Stomach (tissue), 9 donors: ENCODE data around the gene ACSM4. TPM values are rescaled to one million over a fixed set of nuclear protein-coding genes. Genes with fewer than 3 reads are reported as not detected.

ENCODE experiments used
- DNase-seq, 2 donors: peaks; one replicate each; pipeline versions ENCODE4 v3.0.0 to v3.0.0-alpha.2; 2013 to 2019
- H3K27ac ChIP-seq, 5 donors: fragments of 200-600 bp in 4 of 5; sonication (generic) in 4 of 5; one replicate each; pipeline ENCODE4 v1.5.1; 2013 to 2019; ENCODE audit warnings: mild to moderate bottlenecking in 1 of 5, moderate library complexity in 1 of 5
- H3K27me3 ChIP-seq, 3 donors: fragments of 200-600 bp; sonication (generic); one replicate each; pipeline ENCODE4 v1.5.1; 2017 to 2019; ENCODE audit warnings: mixed run types in 1 of 3
- H3K36me3 ChIP-seq, 4 donors: fragments of 200-600 bp; sonication (generic); 1 replicate in 3 of 4; 2 replicates in 1 of 4; pipeline ENCODE4 v1.5.1; 2016 to 2019
- H3K4me1 ChIP-seq, 4 donors: fragments of 200-600 bp; sonication (generic); one replicate each; pipeline ENCODE4 v1.5.1; 2016 to 2019
- H3K4me3 ChIP-seq, 4 donors: fragments of 200-600 bp; sonication (generic) in 3 of 4; one replicate each; pipeline ENCODE4 v1.5.1; 2016 to 2019; ENCODE audit warnings: mild to moderate bottlenecking in 1 of 4
- H3K9me3 ChIP-seq, 4 donors: fragments of 200-600 bp; sonication (generic); one replicate each; pipeline ENCODE4 v1.5.1; 2016 to 2019
- CTCF ChIP-seq, 7 experiments: fragments of 450-650 bp in 4 of 7; fragments of 200-600 bp in 3 of 7; sonication (generic) in 3 of 7; IDR thresholded peaks; one replicate each; pipeline ENCODE4 v1.5.1; 2016 to 2019; ENCODE audit warnings: antibody characterized with exemption in 7 of 7, control low read depth in 2 of 7, mild to moderate bottlenecking in 1 of 7
- EP300 ChIP-seq: sonication (generic); formaldehyde crosslinking; IDR thresholded peaks from one replicate; pipeline ENCODE4 v1.6.1; 2017; ENCODE audit warnings: antibody characterized with exemption
- POLR2A ChIP-seq, 4 donors: fragments of 450-650 bp; IDR thresholded peaks; one replicate each; pipeline ENCODE4 v1.6.1; 2016; ENCODE audit warnings: antibody characterized with exemption in 4 of 4, control low read depth in 2 of 4, mild to moderate bottlenecking in 1 of 4, moderate library complexity in 1 of 4
- POLR2AphosphoS5 ChIP-seq, 3 donors: sonication (generic); formaldehyde crosslinking; IDR thresholded peaks; one replicate each; pipeline ENCODE4 v1.6.1; 2016; ENCODE audit warnings: antibody characterized with exemption in 3 of 3
- WGBS, 5 donors: extraction: QIAGEN DNeasy Blood & Tissue Kit in 3 of 5; methylation state at CpG; one replicate each; pipeline versions ENCODE4 v1.1.5 to v1.1.7; 2013 to 2018; 5-methylcytosine and 5-hydroxymethylcytosine counted together
- intact Hi-C: fragments of 100-400 bp; cut with DNase I; formaldehyde crosslinking; loops from one replicate; pipeline ENCODE4 v1.15.1; 2023; ENCODE audit warnings: low total_unique reads
- polyA plus RNA-seq, 3 donors: library from polyadenylated mRNA; stranded (reverse); fragments of 200-250 nt; gene quantifications; one replicate each; pipeline ENCODE4 v1.2.3, GENCODE V29; 2013
- total RNA-seq, 5 donors: library from RNA; depleted of rRNA; stranded (reverse); fragments of >200 nt; gene quantifications; one replicate each; pipeline versions ENCODE4 v1.1.0 to v1.2.3, GENCODE V29; 2014 to 2016
- donor health status: healthy with polysubstance abuse.
- donor health status: Bipolar disorder and iron deficiency.
- donor health status: healthy.

ACSM4 gene
- total and polyA plus RNA-seq, 8 donors, result not detected

- 67 to 74% (median 71%) methylated on average over 5 of the region's 5 CpGs for WGBS, 5 donors
- DNase-seq, result no peak
- Histone ChIP-seq H3K36me3 (no peaks in the 10 kb centered on the region), H3K27ac (no peak overlapping the region), H3K4me1 (no peaks in the 10 kb centered on the region), H3K4me3 (no peak overlapping the region), H3K27me3 (no peaks in the 10 kb centered on the region), H3K9me3 (no peaks in the 10 kb centered on the region)
- intact Hi-C loops, result no loop called here
- TF ChIP-seq EP300 (no peak), POLR2A (IDR thresholded peaks at IDR 0.05) (no peak), POLR2AphosphoS5 (IDR thresholded peaks at IDR 0.05) (no peak), CTCF (IDR thresholded peaks at IDR 0.05) (no peak)
These were observed 1.4 kb upstream of the ACSM4 start for GRCh38 chr12:7302266-7302986.

GRCh38 chr12:7303230-7303629 lies 642 bp upstream of the ACSM4 start:
- Histone ChIP-seq H3K4me1 (no peaks in the 10 kb centered on the region), H3K27ac (no peak overlapping the region), H3K27me3 (no peaks in the 10 kb centered on the region), H3K36me3 (no peaks in the 10 kb centered on the region), H3K9me3 (no peaks in the 10 kb centered on the region), H3K4me3 (no peak overlapping the region)
- intact Hi-C loops, result no loop called here
- TF ChIP-seq POLR2A (IDR thresholded peaks at IDR 0.05) (no peak), EP300 (no peak), CTCF (IDR thresholded peaks at IDR 0.05) (no peak), POLR2AphosphoS5 (IDR thresholded peaks at IDR 0.05) (no peak)
- WGBS, 5 donors, result 69 to 85% (median 76%) methylated on average over 2 of the region's 2 CpGs
- no peak for DNase-seq

GRCh38 chr12:7304456-7304855 lies 584 bp downstream of the ACSM4 start:
- Histone ChIP-seq H3K27ac (no peak overlapping the region), H3K9me3 (no peaks in the 10 kb centered on the region), H3K36me3 (no peaks in the 10 kb centered on the region), H3K4me1 (no peaks in the 10 kb centered on the region), H3K27me3 (no peaks in the 10 kb centered on the region), H3K4me3 (no peak overlapping the region)
- 52 to 65% (median 53%) methylated on average over 5 of the region's 5 CpGs for WGBS, 5 donors
- TF ChIP-seq POLR2AphosphoS5 (IDR thresholded peaks at IDR 0.05) (no peak), CTCF (IDR thresholded peaks at IDR 0.05) (no peak), POLR2A (IDR thresholded peaks at IDR 0.05) (no peak), EP300 (no peak)
- intact Hi-C loops, result no loop called here
- DNase-seq, result no peak

GRCh38 chr12:7310070-7310469 lies 6.2 kb downstream of the ACSM4 start:
- 81 to 95% (median 88%) methylated on average over 4 of the region's 4 CpGs for WGBS, 5 donors
- intact Hi-C loops, result no loop called here

More at GRCh38 chr12:7310070-7310469, 6.2 kb downstream of the ACSM4 start:
- Histone ChIP-seq H3K27me3 (no peaks in the 10 kb centered on the region), H3K36me3 (no peaks in the 10 kb centered on the region), H3K9me3 (no peaks in the 10 kb centered on the region), H3K4me3 (no peak overlapping the region), H3K27ac (no peak overlapping the region), H3K4me1 (no peaks in the 10 kb centered on the region)
- DNase-seq, result no peak
- TF ChIP-seq EP300 (no peak), POLR2A (IDR thresholded peaks at IDR 0.05) (no peak), CTCF (IDR thresholded peaks at IDR 0.05) (no peak), POLR2AphosphoS5 (IDR thresholded peaks at IDR 0.05) (no peak)
